A549 (cell line): ENCODE measurements around the gene RNF220. TPM values are rescaled to one million over a fixed set of nuclear protein-coding genes. Genes with fewer than 3 reads are reported as not detected.

Source experiments
- ATAC-seq, 2 experiments: fragments of 200-7000 bp in 1 of 2; fragments of >200 bp in 1 of 2; cut with Nextera tagmentation in 1 of 2; cut with Tn5 transposase in 1 of 2; 3 replicates each; pipeline versions ENCODE4 v1.8.0 to v1.9.1; 2018 to 2020; ENCODE audit warnings: mild to moderate bottlenecking in 1 of 2, moderate library complexity in 1 of 2
- CTCF ChIA-PET: fragments of 300-600 bp; sonication (Branson Sonifier 250); formaldehyde crosslinking; extraction: SDS; loops from one replicate; lab custom pipeline; 2021; ENCODE audit warnings: antibody characterized with exemption, inconsistent platforms; lab: Yijun Ruan, JAX
- POLR2A ChIA-PET: fragments of 350-600 bp; formaldehyde crosslinking; extraction: SDS; loops from one replicate; lab custom pipeline; 2021; ENCODE audit warnings: antibody characterized with exemption, inconsistent platforms; lab: Yijun Ruan, JAX
- DNase-seq, 2 experiments: peaks; one replicate each; pipeline versions ENCODE4 v3.0.0 to v3.0.0-alpha.2; 2011 to 2016; ENCODE audit warnings: low read depth in 1 of 2, low spot score in 1 of 2
- FAIRE-seq: peaks from 2 replicates; lab custom pipeline; 2011; peaks lifted over from hg19 to GRCh38; lab: Jason Lieb, UNC
- H3K27ac ChIP-seq, 2 experiments: fragments of >200 bp; sonication (Bioruptor Twin); formaldehyde crosslinking; 3 replicates each; pipeline ENCODE4 v1.5.1; 2016 to 2017
- H3K4me1 ChIP-seq: fragments of >200 bp; sonication (Bioruptor Twin); formaldehyde crosslinking; 3 replicates; pipeline ENCODE4 v1.6.1; 2016
- H3K4me2 ChIP-seq: fragments of >200 bp; sonication (Bioruptor Twin); formaldehyde crosslinking; 3 replicates; pipeline ENCODE4 v1.6.1; 2016
- H3K4me3 ChIP-seq: fragments of >200 bp; sonication (Bioruptor Twin); formaldehyde crosslinking; 3 replicates; pipeline ENCODE4 v1.5.1; 2016
- H3K9me3 ChIP-seq: fragments of >200 bp; sonication (Bioruptor Twin); formaldehyde crosslinking; 3 replicates; pipeline ENCODE4 v1.6.1; 2016
- ATOH8 ChIP-seq: fragments of 250-450 bp; sonication (Bioruptor Pico); IDR thresholded peaks from 2 replicates; pipeline ENCODE4 v1.5.0; 2020; ENCODE audit warnings: low read depth, mild to moderate bottlenecking, moderate library complexity
- BHLHE40 ChIP-seq: IDR thresholded peaks from 2 replicates; pipeline ENCODE4 v1.6.1; 2012; ENCODE audit warnings: low read depth, low read length, inconsistent platforms
- CBX8 ChIP-seq: fragments of 200-600 bp; sonication (generic); IDR thresholded peaks from 2 replicates; pipeline ENCODE4 v1.6.1; 2016
- CEBPB ChIP-seq, 2 experiments: fragments of >200 bp in 1 of 2; sonication (Bioruptor Twin) in 1 of 2; formaldehyde crosslinking in 1 of 2; IDR thresholded peaks; 2 replicates each; pipeline ENCODE4 v1.6.1; 2012 to 2016
- CHD4 ChIP-seq: fragments of 200-600 bp; sonication (generic); IDR thresholded peaks from 2 replicates; pipeline ENCODE4 v1.6.1; 2016; ENCODE audit warnings: antibody characterized with exemption, mild to moderate bottlenecking, borderline replicate concordance
- FOSL2 ChIP-seq, 2 experiments: fragments of 450-650 bp in 1 of 2; fragments of >200 bp in 1 of 2; sonication (Bioruptor Twin) in 1 of 2; formaldehyde crosslinking; IDR thresholded peaks; 2 replicates each; pipeline versions ENCODE4 v1.5.0 to v1.6.1; 2016 to 2020; ENCODE audit warnings: mild to moderate bottlenecking in 1 of 2, moderate library complexity in 1 of 2
- FOXS1 ChIP-seq: fragments of 250-450 bp; sonication (Bioruptor Pico); IDR thresholded peaks from 2 replicates; pipeline ENCODE4 v1.5.0; 2020; ENCODE audit warnings: mild to moderate bottlenecking, moderate library complexity
- HEYL ChIP-seq: fragments of 250-450 bp; sonication (Bioruptor Pico); IDR thresholded peaks from 2 replicates; pipeline ENCODE4 v1.8.0; 2021; ENCODE audit warnings: mild to moderate bottlenecking, moderate library complexity
- HOXB13 ChIP-seq: fragments of 250-450 bp; sonication (Bioruptor Pico); IDR thresholded peaks from 2 replicates; pipeline ENCODE4 v1.5.0; 2020; ENCODE audit warnings: low read depth, mild to moderate bottlenecking, moderate library complexity
- HOXB5 ChIP-seq: fragments of 250-450 bp; sonication (Bioruptor Pico); IDR thresholded peaks from 2 replicates; pipeline ENCODE4 v1.5.0; 2020; ENCODE audit warnings: mild to moderate bottlenecking, moderate library complexity
- JUNB ChIP-seq: fragments of >200 bp; sonication (Bioruptor Twin); formaldehyde crosslinking; IDR thresholded peaks from 2 replicates; pipeline ENCODE4 v1.6.1; 2016
- KDM1A ChIP-seq: fragments of 200-600 bp; sonication (generic); IDR thresholded peaks from 2 replicates; pipeline ENCODE4 v1.6.1; 2016; ENCODE audit warnings: low read depth, mild to moderate bottlenecking
- MAX ChIP-seq: IDR thresholded peaks from 2 replicates; pipeline ENCODE4 v1.6.1; 2012
- MAZ ChIP-seq: fragments of 150-350 bp; IDR thresholded peaks from 2 replicates; pipeline ENCODE4 v1.6.1; 2014; ENCODE audit warnings: antibody characterized with exemption, low read depth, low read length, borderline replicate concordance
- MYC ChIP-seq: IDR thresholded peaks from 2 replicates; pipeline ENCODE4 v1.6.1; 2012; ENCODE audit warnings: mild to moderate bottlenecking, inconsistent platforms, low read length, improper control_type of control experiment, borderline replicate concordance
- PHF8 ChIP-seq: fragments of 200-600 bp; sonication (generic); IDR thresholded peaks from 2 replicates; pipeline ENCODE4 v1.6.1; 2016; ENCODE audit warnings: low read depth, mild to moderate bottlenecking, antibody characterized with exemption, moderate library complexity, borderline replicate concordance
- POLR2A ChIP-seq: IDR thresholded peaks from 2 replicates; pipeline ENCODE4 v1.6.1; 2012; ENCODE audit warnings: mild to moderate bottlenecking, low read length
- POLR2AphosphoS2 ChIP-seq: conservative IDR thresholded peaks from 2 replicates; pipeline ENCODE4 v1.6.1; 2012; ENCODE audit warnings: low read length, improper control_type of control experiment, inconsistent platforms
- RARB ChIP-seq: fragments of 250-450 bp; sonication (Bioruptor Pico); IDR thresholded peaks from 2 replicates; pipeline ENCODE4 v1.8.0; 2021; ENCODE audit warnings: mild to moderate bottlenecking, moderate library complexity
- RCOR1 ChIP-seq: fragments of 150-350 bp; IDR thresholded peaks from 2 replicates; pipeline ENCODE4 v1.6.1; 2014; ENCODE audit warnings: antibody characterized with exemption, low read length, low read depth
- RNF2 ChIP-seq: fragments of 200-600 bp; sonication (generic); IDR thresholded peaks from 2 replicates; pipeline ENCODE4 v1.6.1; 2016; ENCODE audit warnings: low read depth, mild to moderate bottlenecking, antibody characterized with exemption, moderate library complexity, borderline replicate concordance
- SREBF2 ChIP-seq: fragments of 450-650 bp; IDR thresholded peaks from 2 replicates; pipeline ENCODE4 v1.6.1; 2014; ENCODE audit warnings: mild to moderate bottlenecking, moderate library complexity
- TP53 ChIP-seq: fragments of 250-450 bp; sonication (Bioruptor Pico); IDR thresholded peaks from 2 replicates; pipeline ENCODE4 v1.5.0; 2021; ENCODE audit warnings: mild to moderate bottlenecking, moderate library complexity
- WGBS: methylation state at CpG from one replicate; pipeline ENCODE4 v1.1.6; 2017; ENCODE audit errors: missing lambda C conversion rate; 5-methylcytosine and 5-hydroxymethylcytosine counted together
- polyA plus RNA-seq, 4 experiments: library from polyadenylated mRNA; depleted of rRNA in 3 of 4; stranded (reverse); fragments of >200 nt; fragmentation: RNase III in 1 of 4; extraction: RNeasy Plus Mini Kit Qiagen cat#74134 plus additional on column Dnase treatment in 1 of 4; gene quantifications; 2 replicates in 3 of 4; 3 replicates in 1 of 4; pipeline ENCODE4 v1.2.3, GENCODE V29; 2011 to 2017
- TF ChIP-seq, protein P1 (sequence below): fragments of 150-350 bp; IDR thresholded peaks from 2 replicates; pipeline ENCODE4 v1.6.1; 2014; ENCODE audit warnings: low read depth, mild to moderate bottlenecking, low read length
- TF ChIP-seq, protein P2 (sequence below): fragments of 250-450 bp; sonication (Bioruptor Pico); IDR thresholded peaks from 2 replicates; pipeline ENCODE4 v1.5.0; 2021; ENCODE audit warnings: mild to moderate bottlenecking, moderate library complexity, borderline replicate concordance
- TF ChIP-seq, protein P3 (sequence below): fragments of >200 bp; sonication (Bioruptor Twin); formaldehyde crosslinking; IDR thresholded peaks from 2 replicates; pipeline ENCODE4 v1.6.1; 2016

The RNF220 gene
- polyA plus RNA-seq, 2 of the 4 experiments (the other 2 are of a cell fraction), result 53.4 to 54.5 TPM

- DNase-seq (no peak), ATAC-seq (no peak), FAIRE-seq (no peak)
- Histone ChIP-seq H3K4me3 (no peak overlapping the region), H3K4me1 (no peaks in the 10 kb centered on the region), H3K27ac (no peak overlapping the region), H3K9me3 (no peaks in the 10 kb centered on the region), H3K4me2 (no peak overlapping the region)
- TF ChIP-seq FOXS1 (no peak), FOSL2 (IDR thresholded peaks at IDR 0.05) (no peak), FOSL2 (CRISPR knock-in tag; IDR thresholded peaks at IDR 0.05) (no peak), JUNB (no peak), HEYL (no peak), TP53 (CRISPR knock-in tag) (no peak), RCOR1 (no peak), BHLHE40 (no peak), MYC (no peak), MAX (no peak), RNF2 (no peak), HOXB5 (CRISPR knock-in tag) (no peak), MAZ (no peak)
- TF ChIP-seq, protein P1, sequence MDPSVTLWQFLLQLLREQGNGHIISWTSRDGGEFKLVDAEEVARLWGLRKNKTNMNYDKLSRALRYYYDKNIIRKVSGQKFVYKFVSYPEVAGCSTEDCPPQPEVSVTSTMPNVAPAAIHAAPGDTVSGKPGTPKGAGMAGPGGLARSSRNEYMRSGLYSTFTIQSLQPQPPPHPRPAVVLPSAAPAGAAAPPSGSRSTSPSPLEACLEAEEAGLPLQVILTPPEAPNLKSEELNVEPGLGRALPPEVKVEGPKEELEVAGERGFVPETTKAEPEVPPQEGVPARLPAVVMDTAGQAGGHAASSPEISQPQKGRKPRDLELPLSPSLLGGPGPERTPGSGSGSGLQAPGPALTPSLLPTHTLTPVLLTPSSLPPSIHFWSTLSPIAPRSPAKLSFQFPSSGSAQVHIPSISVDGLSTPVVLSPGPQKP, result no peak
- CTCF ChIA-PET, result interaction anchor here (1.4 to 14.6 kb wide), 2 partner anchors 11 to 19 kb away, joined by 3 to 119 read pairs; no protein-coding TSS in a partner anchor
- 94% methylated on average over 24 of the region's 24 CpGs for WGBS
- POLR2A ChIA-PET, result interaction anchor here (1.2 kb wide), 1 partner anchor 9 kb away, joined by 3 read pairs; no protein-coding TSS in a partner anchor
These were observed 235.3 kb downstream of the RNF220 start for GRCh38 chr1:44640200-44640853.

GRCh38 chr1:44641126-44642102, 236.4 kb downstream of the RNF220 start:
- no peaks in the 10 kb centered on the region for H3K4me1 ChIP-seq
- ChIA-PET CTCF (interaction anchor here (1.4 to 14.6 kb wide), 4 partner anchors 9 to 424 kb away, joined by 3 to 119 read pairs (median 6); no protein-coding TSS in a partner anchor), POLR2A (interaction anchor here (1.2 to 2.3 kb wide), 2 partner anchors 9 to 10 kb away, joined by 3 to 19 read pairs; no protein-coding TSS in a partner anchor)
- H3K4me3 ChIP-seq, result no peak overlapping the region
- FAIRE-seq, result no peak
- WGBS, result 90% methylated on average over 7 of the region's 12 CpGs
- no peak overlapping the region for H3K4me2 ChIP-seq
- H3K9me3 ChIP-seq, result no peaks in the 10 kb centered on the region
- TF ChIP-seq MYC (no peak), JUNB (no peak), RCOR1 (no peak), KDM1A (no peak), POLR2A (no peak), FOSL2 (IDR thresholded peaks at IDR 0.05) (no peak), FOSL2 (CRISPR knock-in tag; IDR thresholded peaks at IDR 0.05) (no peak)
- TF ChIP-seq, protein P2, sequence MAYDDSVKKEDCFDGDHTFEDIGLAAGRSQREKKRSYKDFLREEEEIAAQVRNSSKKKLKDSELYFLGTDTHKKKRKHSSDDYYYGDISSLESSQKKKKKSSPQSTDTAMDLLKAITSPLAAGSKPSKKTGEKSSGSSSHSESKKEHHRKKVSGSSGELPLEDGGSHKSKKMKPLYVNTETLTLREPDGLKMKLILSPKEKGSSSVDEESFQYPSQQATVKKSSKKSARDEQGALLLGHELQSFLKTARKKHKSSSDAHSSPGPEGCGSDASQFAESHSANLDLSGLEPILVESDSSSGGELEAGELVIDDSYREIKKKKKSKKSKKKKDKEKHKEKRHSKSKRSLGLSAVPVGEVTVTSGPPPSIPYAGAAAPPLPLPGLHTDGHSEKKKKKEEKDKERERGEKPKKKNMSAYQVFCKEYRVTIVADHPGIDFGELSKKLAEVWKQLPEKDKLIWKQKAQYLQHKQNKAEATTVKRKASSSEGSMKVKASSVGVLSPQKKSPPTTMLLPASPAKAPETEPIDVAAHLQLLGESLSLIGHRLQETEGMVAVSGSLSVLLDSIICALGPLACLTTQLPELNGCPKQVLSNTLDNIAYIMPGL (CRISPR knock-in tag), result no peak
- ATAC-seq, result no peak
- no peak overlapping the region for H3K27ac ChIP-seq
- DNase-seq, result no peak

DNA sequence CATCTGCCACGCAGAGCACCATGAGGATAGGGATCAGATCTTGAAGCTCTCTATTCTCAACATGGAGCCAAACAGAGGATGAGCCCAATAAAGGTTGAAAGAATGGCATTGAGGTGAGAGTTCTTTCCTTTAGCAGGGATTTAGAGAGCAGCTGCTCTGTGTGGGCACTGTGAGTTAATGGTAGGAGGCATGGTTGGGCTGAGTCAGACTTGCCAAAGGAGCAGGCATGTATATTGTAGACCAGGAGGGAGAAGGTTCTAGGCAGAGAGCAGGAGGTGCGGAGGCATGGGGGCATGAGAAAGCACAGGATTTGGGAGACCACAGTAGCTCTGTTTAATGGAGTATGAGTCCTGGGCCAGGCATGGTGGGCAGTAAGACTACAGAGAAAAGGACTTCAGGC, 237.2 kb downstream of the RNF220 start:
- WGBS, result 87% methylated on average over 2 of the region's 2 CpGs
- no peaks in the 10 kb centered on the region for H3K9me3 ChIP-seq
- no peak overlapping the region for H3K27ac ChIP-seq
- no peak for DNase-seq
- no peak for ATAC-seq
- no peak overlapping the region for H3K4me3 ChIP-seq
- H3K4me1 ChIP-seq, result no peaks in the 10 kb centered on the region
- no peak for FAIRE-seq
- POLR2A ChIA-PET, result interaction anchor here (2.3 kb wide), 1 partner anchor 10 kb away, joined by 19 read pairs; no protein-coding TSS in a partner anchor
- CTCF ChIA-PET, result interaction anchor here (1.4 to 14.6 kb wide), 3 partner anchors 9 to 425 kb away, joined by 4 to 119 read pairs (median 8); no protein-coding TSS in a partner anchor
- H3K4me2 ChIP-seq, result no peak overlapping the region
- TF ChIP-seq CBX8 (no peak), RNF2 (no peak), HOXB5 (CRISPR knock-in tag) (no peak), RCOR1 (no peak), POLR2AphosphoS2 (no peak), MYC (no peak), MAX (no peak), PHF8 (no peak), HOXB13 (CRISPR knock-in tag) (no peak), SREBF2 (no peak), CEBPB (IDR thresholded peaks at IDR 0.05) (no peak), CHD4 (no peak), ATOH8 (no peak), RARB (CRISPR knock-in tag) (no peak), JUNB (no peak)
- TF ChIP-seq, protein P3, sequence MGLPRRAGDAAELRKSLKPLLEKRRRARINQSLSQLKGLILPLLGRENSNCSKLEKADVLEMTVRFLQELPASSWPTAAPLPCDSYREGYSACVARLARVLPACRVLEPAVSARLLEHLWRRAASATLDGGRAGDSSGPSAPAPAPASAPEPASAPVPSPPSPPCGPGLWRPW, result no peak
